ENCODE data around the gene AUTS2.

The AUTS2 gene

DNA sequence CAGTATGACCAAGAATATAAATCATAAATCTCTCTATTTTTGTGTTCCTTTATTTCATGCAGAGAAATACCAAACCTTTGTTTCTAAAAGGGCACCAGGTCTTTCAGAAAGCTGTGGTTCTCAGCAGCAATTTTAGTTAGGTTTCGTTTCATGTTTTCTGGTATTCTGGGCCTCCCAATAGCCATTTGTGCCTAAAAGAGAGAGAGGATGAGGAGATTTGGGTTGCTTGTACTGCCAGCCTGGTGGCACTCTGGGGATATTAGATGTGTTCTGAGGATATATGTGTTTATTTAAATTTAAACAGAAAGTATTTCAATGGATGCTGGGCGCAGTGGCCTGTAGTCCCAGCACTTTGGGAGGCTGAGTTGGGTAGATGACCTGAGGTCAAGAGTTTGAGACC lies 471.7 kb downstream of the AUTS2 start:
- no peak for DNase-seq (ENCODE audit: low read depth)

DNA sequence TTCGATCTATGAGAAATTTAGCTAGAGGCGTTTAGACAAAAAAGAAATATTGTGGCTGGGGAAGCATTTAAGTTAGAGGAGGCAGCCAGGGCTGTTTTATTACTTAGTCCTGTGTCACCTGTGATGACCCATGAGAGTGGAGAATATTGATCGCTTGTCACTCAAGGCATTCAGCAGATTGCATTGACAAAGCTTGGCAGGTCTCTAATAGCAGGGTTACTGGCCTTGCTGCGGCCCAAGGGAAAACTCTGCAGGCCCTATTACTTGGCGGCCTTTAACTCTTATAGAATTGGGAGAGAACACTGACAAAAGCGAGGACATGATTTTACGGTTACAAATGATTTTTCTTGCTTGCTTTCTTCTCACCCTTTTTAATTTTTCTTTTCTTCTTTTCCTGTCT lies 473.5 kb downstream of the AUTS2 start:
- no peak for DNase-seq (ENCODE audit: low read depth)

DNA sequence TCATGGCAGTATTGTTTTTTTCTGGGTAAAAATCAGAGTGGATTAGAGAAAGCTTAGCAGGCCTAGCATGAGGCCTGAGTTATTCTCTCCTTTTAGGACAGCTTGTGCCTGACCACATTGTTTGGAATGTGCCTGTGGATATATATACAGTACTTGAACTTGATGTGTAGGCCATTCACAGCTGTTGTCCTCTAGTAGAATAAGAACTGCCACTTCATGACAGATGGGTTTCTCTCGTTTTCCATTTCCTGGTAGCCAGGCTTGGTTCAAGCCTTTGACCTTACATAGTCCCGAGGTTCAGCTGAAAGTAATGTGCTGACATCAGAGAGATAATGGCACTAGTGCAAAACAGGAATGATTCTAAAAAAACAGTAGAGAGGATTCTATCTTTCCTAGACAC lies 473.9 kb downstream of the AUTS2 start:
- DNase-seq (ENCODE audit: low read depth) = no peak

DNA sequence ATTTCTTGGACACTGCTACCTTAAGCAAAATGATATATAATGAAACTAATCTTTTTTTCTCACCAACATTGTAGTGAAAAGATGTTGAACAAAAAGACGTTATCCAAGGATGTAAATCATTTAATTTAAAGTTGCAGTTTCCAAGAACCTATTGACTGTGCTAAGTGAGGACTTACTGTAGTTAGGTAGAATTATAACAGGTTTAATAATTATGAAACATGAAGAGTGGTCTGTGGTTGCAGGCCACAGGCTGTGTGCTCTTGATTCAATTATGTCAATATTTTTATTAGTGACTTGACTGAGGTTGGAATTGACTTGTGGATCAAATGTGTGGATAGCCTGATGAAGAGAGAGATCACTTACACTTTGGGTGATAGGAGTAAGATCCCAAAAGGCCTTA lies 478.1 kb downstream of the AUTS2 start:
- DNase-seq (ENCODE audit: low read depth) = no peak

DNA sequence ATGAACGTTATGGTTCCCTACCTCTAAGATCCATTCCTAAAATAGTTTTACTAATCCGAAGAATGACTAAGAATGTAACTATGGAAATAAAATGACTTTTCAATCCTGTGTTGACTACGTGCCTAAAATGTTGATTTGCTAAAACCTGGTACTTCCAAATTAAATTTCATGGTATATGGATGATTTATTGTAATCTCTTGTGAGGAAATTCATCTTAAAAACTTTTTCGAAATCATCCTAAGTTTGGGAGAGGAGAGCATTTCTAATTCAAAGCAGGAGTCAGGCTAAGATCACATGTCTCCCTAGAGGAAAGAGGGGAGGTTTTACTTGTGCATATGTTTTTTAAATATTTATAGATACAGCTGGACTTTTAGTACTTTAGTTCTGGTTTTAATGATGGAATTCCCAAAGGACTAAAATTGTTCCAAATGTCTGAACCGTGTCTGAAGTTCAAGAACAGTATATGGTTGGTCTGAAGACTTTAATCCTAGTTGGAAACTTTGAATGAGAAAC lies 483.9 kb downstream of the AUTS2 start:
- no peak for DNase-seq (ENCODE audit: low read depth)

DNA sequence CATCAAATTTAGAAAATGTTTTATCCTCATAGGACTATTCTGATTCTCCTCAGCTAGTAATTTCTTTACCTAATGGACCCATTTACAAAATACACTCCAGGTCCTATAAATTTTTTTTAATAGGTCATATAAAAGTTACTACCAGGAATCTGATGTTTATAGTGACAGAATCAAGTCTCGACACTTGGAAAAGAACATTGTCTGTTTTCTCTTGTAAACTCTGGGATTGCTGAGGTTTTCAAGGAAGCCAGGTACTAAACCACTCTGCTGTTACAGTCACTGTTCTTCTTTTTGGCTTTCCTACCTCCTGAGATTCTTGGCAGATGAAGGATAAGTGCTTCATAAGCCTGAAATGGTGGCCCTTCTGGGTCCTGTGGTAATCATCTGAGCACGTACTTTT lies 493.1 kb downstream of the AUTS2 start:
- no peak for DNase-seq (ENCODE audit: low read depth)

GRCh38 chr7:70092314-70093204 lies 494.3 kb downstream of the AUTS2 start:
- DNase-seq (ENCODE audit: low read depth) = no peak

DNA sequence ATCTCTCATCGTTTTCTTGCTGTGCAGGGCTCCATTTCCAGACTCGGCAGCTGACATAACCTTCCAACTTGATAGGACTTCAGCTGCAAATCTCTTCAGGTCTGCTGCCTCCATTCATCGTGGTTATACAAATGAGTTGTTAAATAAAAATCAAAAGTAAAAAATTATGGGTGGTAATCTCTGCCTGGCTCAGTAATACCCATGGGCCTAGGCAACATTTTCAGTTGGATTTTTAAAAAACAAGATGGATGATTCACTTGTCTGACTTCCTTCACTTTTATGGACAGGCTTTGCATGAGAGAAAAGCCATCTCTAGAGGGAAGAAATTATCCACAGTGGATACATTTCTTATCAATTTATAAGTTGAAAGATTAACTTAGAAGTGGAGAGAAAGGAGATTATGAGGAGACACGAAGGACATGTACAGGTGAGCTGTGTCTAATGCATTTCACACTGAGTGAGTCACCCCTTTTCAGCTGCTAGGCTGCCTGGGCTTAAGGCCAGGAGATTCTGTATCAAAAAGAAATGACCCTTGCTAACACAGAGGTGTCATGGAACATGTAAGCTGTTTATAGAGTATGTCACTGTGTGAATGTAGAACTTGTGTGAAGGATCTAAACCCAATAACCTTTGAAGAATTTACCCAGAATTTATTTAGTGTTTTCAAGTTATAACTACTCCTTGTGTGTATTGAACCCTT lies 495.1 kb downstream of the AUTS2 start:
- DNase-seq (ENCODE audit: low read depth) = no peak

- DNase-seq (ENCODE audit: low read depth) = no peak
Observed at GRCh38 chr7:70094831-70095230, 496.6 kb downstream of the AUTS2 start.

DNA sequence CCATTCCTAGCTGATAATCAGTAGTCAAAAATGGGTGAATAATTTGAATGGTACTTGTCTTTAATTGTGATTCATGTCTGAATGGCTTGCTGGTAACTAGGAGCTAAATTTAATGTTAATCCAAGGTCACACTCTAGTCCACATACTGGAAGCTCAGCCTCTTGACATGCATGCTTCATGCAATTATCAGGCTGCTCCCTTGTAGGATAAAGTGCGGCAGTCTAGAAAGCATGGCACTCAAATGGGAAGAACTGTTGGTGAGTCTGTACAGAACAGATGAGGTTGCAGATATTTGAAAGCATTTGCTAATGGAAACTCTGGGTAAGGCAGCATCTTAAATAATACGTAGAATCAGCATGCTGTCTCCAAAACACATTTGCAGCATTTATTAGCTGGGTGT lies 499.4 kb downstream of the AUTS2 start:
- no peak for DNase-seq (ENCODE audit: low read depth)

DNA sequence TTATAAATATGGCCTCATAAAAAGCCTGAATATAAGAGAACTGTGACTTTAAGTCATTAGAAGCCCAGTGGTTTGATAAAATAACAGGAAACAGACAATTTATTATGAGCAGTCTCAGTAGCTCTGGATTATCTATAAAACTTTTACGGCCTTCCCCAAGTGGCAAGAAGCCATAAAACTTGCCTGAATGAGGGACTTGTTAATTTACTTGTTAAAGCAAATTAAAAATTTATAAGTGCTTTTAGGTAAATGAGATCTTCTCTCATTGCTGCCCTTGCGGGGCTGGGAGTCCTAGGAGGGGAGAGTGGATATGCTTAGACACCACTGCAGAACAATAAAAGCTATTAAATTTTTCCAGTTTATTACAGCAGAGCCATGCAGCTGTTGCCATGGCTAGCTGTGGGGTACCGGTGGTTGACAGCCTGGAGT lies 499.9 kb downstream of the AUTS2 start:
- DNase-seq (ENCODE audit: low read depth) = no peak

DNA sequence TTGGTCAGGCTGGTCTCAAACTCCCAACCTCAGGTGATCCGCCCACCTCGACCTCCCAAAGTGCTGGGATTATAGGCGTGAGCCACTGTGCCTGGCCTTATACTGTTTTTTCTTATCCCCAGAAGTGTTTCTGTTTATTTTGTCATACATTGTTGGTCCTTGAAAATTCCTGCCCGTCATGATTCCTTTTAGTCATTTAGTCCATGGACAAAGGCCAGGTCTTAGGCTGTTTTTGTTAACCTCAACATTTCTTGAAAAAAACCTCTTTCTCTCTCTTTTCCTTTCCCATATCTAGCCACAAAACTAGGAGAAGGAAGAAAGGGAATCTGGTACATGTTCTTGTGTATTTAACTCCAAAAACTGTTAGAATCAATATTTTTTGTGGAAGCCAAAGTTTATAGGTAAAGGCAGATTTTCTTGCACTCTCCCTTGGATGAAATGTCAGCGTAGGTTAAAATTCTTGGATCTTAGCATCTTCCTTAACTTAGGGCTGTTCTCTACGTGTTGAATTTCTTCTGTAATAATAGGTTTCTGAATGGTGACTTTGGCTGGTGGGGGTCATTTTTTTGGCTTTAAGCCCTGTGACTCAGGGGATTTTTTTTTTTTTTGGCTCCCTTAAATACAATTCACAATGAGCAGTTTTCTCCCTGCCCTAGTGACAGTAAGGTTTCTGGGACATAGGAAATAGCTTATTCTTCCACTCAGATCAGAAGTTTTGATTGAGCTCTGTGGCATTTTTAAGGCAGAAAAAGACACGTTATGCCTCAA lies 500.8 kb downstream of the AUTS2 start:
- DNase-seq (ENCODE audit: low read depth) = no peak

GRCh38 chr7:70104243-70104642 lies 506.0 kb downstream of the AUTS2 start:
- no peak for DNase-seq (ENCODE audit: low read depth)

- DNase-seq (ENCODE audit: low read depth) = no peak
Observed at GRCh38 chr7:70113078-70113477, 514.8 kb downstream of the AUTS2 start.

- DNase-seq (ENCODE audit: low read depth) = no peak
Observed at GRCh38 chr7:70113536-70113935, 515.3 kb downstream of the AUTS2 start.

DNA sequence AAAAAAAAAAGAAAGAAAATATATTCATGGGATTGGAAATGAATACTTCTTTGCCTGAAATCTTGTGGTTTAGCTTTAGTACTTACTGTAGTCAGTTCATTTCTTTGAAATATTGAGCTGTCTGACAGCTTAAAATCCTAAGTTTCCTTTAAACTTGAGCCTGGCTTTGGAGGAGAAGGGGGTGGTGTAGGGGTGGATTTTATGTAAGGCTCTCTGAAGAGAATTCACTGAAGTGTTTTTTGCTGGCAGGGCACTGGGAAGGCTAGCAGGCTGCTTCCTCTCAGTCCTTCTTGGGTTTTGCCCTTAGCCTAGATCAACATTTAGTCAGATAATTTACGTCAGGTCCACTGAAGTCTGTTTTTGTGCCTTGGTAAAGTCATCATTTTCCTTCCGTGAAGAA lies 516.5 kb downstream of the AUTS2 start:
- no peak for DNase-seq (ENCODE audit: low read depth)

- DNase-seq (ENCODE audit: low read depth) = no peak
Observed at GRCh38 chr7:70116244-70116643, 518.0 kb downstream of the AUTS2 start.

DNA sequence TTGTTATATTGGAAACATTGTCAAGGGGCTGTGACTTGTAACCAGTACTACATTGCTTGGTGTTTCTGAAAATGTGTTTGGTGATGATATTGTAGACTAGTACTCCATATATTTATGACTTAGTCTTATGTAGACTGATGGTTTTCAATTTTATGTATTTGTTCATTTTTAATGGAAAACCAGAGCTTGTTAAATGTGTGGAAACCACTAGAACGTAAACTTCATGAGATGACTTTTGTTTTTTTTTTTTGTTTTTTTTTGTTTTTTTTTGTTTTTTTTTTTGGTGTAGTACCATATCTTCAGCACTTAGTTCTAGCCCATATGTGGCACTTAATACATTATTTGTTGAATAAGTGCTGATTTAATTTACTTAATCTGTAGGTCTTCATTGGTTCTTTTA lies 518.6 kb downstream of the AUTS2 start:
- DNase-seq (ENCODE audit: low read depth) = no peak

- no peak for DNase-seq (ENCODE audit: low read depth)
Observed at GRCh38 chr7:70120851-70121250, 522.6 kb downstream of the AUTS2 start.

DNA sequence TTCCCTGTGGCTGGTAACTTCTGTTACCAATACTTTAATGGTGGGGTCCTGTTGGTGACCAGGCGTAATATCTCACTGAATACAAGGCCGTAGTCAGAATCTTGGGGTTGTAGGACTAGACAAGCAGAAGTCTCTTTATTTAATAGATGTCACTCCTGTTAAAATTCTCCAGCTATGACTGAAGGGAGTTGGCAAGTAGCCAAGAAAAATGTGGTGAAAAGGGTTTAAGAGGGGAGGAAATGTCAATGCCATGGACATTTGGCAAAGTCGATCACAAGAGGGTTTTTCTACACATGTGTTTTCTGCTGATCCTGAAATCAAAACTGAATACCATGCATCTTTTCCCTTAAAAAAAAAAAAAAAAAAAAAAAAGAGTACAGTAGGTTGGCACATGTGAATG lies 533.5 kb downstream of the AUTS2 start:
- DNase-seq (ENCODE audit: low read depth) = no peak

DNA sequence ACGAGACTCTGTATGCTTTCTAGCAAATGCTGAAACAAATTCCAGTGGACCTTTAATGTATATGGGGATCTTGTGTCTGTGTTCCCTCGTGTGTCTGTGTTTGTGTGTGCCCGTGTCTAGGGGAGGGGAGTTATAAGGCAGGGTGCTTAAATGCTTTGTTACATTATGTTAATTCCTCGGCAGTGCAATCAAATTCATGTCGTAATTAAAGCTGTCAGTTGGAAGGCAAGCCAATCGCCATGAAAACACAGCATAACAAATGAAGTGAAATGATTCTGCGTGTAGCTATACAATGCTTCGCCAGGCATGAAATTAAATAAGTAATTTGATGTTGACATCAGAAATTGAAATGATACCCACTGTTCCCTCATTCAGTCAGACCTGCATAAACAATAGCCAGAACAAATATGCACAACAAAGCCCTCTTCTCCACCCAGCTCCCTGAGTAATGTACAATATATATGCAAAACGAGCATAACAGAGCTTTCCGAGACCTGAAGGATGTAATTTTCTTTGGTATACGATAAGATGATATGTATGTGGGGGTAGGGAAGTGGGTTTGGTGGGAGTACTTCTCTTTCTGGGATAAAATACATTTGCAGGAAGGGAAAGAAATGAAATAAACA lies 534.1 kb downstream of the AUTS2 start:
- DNase-seq (ENCODE audit: low read depth) = no peak
